ENCODE measurements around the gene YPEL1. TPM values are rescaled to one million over a fixed set of nuclear protein-coding genes. Genes with fewer than 3 reads are reported as not detected.

The YPEL1 gene
- total RNA-seq, 6 experiments from 2014 or later, result 1.0 to 11.2 (median 2.7) TPM

GRCh38 chr22:21755851-21756284, 20.3 kb upstream of the YPEL1 start:
- Histone ChIP-seq H3K4me3 (no peak overlapping the region), H3K27ac (no peak overlapping the region), H3K27me3 (no peaks in the 10 kb centered on the region), H3K36me3 (no peaks in the 10 kb centered on the region), H3K4me1 (no peaks in the 10 kb centered on the region), H3K9me3 (no peaks in the 10 kb centered on the region)
- TF ChIP-seq POLR2A (IDR thresholded peaks at IDR 0.05) (no peak), CTCF (IDR thresholded peaks at IDR 0.05) (no peak)
- intact Hi-C loops (cut with DNase I), result no loop called here
- DNase-seq (no peak), ATAC-seq (peak in 2 of 4 donors; percentile 25 to 35)
- 20% methylated on average over 4 of the region's 5 CpGs for WGBS (ENCODE audit: insufficient coverage, low coverage, low lambda C conversion rate, missing lambda C conversion rate)

GRCh38 chr22:21754523-21754922, 18.9 kb upstream of the YPEL1 start:
- ATAC-seq (peak in 3 of 4 donors; percentile 16 to 35 (median 21)), DNase-seq (no peak)
- Histone ChIP-seq H3K4me3 (no peak overlapping the region), H3K27me3 (no peaks in the 10 kb centered on the region), H3K36me3 (no peaks in the 10 kb centered on the region), H3K9me3 (no peaks in the 10 kb centered on the region), H3K27ac (no peak overlapping the region), H3K4me1 (no peaks in the 10 kb centered on the region)
- no peak for TF ChIP-seq CTCF (IDR thresholded peaks at IDR 0.05)
- no peak for TF ChIP-seq POLR2A (IDR thresholded peaks at IDR 0.05)
- no CpG with 5 or more reads among the region's 7 CpGs for WGBS (ENCODE audit: insufficient coverage, low coverage, low lambda C conversion rate, missing lambda C conversion rate)
- intact Hi-C loops (cut with DNase I), result no loop called here

GRCh38 chr22:21753374-21754111, 17.9 kb upstream of the YPEL1 start:
- ATAC-seq (peak in 2 of 4 donors; percentile 13 to 36), DNase-seq (no peak)
- 88% methylated on average over 5 of the region's 14 CpGs for WGBS (ENCODE audit: insufficient coverage, low coverage, low lambda C conversion rate, missing lambda C conversion rate)

GRCh38 chr22:21752276-21752675, 16.7 kb upstream of the YPEL1 start:
- DNase-seq (no peak), ATAC-seq (no peak)
- no peaks in the 10 kb centered on the region for H3K36me3 ChIP-seq
- H3K27ac ChIP-seq, result no peak overlapping the region
- WGBS (ENCODE audit: insufficient coverage, low coverage, low lambda C conversion rate, missing lambda C conversion rate), result 87% methylated on average over 4 of the region's 4 CpGs
- H3K9me3 ChIP-seq, result no peaks in the 10 kb centered on the region
- intact Hi-C loops (cut with DNase I), result no loop called here
- H3K4me3 ChIP-seq, result no peak overlapping the region
- no peaks in the 10 kb centered on the region for H3K4me1 ChIP-seq
- TF ChIP-seq CTCF (IDR thresholded peaks at IDR 0.05) (no peak), POLR2A (IDR thresholded peaks at IDR 0.05) (no peak)
- no peaks in the 10 kb centered on the region for H3K27me3 ChIP-seq

More at GRCh38 chr22:21753374-21754111, 17.9 kb upstream of the YPEL1 start:
- intact Hi-C loops (cut with DNase I), result no loop called here
- H3K4me1 ChIP-seq, result no peaks in the 10 kb centered on the region
- no peak overlapping the region for H3K27ac ChIP-seq
- H3K36me3 ChIP-seq, result no peaks in the 10 kb centered on the region
- no peak overlapping the region for H3K4me3 ChIP-seq
- no peaks in the 10 kb centered on the region for H3K27me3 ChIP-seq
- H3K9me3 ChIP-seq, result no peaks in the 10 kb centered on the region
- TF ChIP-seq POLR2A (IDR thresholded peaks at IDR 0.05), result no peak
- no peak for TF ChIP-seq CTCF (IDR thresholded peaks at IDR 0.05)

All from right lobe of liver (tissue), 6 donors.